ENCODE results near the gene STK11IP.
"Not testable (repeated sequence)": the region's sequence is repeated elsewhere in the genome, so short reads cannot be mapped to it uniquely, and the experiment has no call there.

The STK11IP gene

DNA sequence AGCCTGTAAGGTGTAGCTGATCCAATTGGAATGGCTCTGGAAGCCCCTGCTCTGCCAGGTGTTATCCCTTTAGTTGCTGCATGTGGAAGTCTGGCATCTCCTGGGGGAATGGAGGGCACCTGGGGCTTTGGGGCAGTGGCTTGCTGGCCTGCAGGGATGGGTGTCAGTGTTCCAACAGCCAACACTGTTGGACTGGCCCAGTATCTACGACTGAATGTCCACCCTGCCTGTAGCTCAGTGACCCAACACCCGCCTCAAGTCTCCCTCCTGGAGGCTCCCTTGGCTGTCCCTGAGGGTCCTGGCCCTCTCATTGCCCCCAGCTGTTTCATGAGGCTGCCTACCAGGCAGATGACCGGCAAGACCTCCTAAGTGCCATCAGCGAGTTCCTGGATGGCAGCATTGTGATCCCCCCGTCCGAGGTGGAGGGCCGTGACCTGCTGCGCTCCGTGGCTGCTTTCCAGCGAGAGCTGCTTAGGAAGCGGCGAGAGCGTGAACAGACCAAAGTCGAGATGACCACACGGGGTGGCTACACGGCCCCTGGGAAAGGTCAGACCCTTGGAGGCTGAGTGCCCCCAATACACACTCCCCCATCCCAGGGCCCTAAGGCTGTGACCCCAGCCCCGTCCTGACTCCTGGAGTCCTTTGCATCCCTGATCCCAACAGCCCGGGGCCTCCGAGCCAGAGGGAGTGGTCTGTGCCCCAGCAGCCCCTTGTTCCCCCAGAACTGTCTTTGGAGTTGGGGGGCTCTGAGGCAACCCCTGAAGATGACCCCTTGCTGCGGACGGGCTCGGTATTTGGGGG, 37.5 kb downstream of the STK11IP start:
- no peak for DNase-seq (ENCODE audit: low spot score)

DNA sequence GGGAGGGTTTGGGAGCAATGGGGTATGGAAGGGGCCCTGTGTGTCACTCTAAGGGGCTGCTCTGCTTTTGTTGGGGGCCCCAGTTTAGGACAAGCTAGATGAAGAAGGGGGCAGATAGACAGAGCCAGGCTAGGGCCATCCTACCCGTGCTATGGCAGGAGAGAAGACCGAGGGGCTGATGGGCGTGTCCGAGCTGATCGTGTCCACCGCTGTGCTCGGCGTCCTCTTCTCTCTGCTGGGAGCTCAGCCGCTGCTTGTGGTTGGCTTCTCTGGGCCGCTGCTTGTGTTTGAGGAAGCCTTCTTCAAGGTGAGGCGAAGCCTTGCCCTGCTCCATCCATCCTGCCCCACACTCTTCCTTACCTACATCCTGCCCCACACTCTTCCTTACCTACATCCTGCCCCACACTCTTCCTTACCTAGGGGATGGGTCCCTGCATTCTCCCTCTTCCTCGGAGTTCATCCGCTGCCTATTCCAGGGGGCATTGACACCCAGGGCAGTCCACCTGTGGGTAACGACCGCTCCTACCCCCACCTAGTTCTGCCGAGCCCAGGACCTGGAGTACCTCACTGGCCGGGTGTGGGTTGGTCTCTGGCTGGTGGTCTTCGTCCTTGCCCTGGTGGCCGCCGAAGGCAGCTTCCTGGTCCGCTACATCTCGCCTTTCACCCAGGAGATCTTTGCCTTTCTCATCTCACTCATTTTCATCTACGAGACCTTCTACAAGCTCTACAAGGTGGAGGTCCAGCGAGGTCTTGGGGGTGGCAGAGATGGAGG, 38.7 kb downstream of the STK11IP start:
- no peak for DNase-seq (ENCODE audit: low spot score)

DNA sequence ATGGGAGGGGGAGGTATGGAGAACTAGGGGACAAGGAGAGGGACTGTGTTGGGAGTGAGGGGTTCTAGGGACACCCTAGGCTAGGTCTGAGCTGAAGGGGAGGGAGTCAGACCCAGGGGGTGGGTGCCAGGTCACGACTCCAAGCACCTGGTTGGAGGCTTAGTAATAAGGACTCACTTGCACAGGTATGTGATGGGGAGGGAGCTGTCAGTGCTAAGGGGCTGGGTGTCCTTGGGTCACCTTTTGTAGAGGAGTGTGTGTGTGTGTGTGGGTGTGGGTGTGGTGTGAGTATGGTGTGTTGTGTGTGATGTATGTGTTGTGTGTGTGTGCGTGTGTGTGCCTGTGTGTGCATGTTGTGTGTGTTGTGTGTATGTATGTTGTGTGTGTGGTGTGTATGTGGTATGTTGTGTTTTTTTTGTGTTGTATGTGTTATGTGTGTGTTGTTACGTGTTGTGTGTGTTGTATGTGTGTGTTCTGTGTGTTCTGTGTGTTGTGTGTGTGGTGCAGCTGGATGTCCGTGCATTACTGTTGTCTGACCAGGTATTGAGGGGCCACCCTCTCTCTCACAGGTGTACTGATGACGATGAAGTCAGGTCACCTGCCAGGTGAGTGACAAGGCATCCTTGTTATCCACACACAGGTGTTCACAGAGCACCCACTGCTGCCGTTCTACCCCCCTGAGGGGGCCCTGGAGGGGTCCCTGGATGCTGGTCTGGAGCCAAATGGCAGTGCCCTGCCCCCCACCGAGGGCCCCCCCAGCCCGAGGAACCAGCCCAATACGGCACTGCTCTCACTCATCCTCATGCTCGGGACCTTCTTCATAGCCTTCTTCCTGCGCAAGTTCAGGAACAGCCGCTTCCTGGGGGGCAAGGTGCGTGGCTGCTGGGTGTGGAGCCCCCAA, 39.5 kb downstream of the STK11IP start:
- DNase-seq (ENCODE audit: low spot score), result no peak

DNA sequence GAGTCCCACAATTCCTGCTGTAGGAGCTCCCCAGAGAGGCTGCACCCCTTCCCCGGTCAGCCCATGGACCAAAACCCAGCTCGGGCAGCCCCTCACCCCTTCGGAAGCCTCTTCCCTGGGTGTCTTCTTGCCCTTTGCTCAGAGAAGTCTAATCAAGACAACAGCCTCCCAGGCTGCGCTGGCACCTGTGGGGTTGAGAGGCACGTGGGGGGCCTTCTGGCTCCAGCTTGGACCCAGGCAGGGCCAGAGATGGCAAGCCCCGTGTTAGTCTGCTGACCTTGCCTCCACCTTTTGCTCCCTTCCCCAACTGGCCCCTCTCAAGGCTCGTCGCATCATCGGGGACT, 40.2 kb downstream of the STK11IP start:
- DNase-seq (ENCODE audit: low spot score), result no peak

DNA sequence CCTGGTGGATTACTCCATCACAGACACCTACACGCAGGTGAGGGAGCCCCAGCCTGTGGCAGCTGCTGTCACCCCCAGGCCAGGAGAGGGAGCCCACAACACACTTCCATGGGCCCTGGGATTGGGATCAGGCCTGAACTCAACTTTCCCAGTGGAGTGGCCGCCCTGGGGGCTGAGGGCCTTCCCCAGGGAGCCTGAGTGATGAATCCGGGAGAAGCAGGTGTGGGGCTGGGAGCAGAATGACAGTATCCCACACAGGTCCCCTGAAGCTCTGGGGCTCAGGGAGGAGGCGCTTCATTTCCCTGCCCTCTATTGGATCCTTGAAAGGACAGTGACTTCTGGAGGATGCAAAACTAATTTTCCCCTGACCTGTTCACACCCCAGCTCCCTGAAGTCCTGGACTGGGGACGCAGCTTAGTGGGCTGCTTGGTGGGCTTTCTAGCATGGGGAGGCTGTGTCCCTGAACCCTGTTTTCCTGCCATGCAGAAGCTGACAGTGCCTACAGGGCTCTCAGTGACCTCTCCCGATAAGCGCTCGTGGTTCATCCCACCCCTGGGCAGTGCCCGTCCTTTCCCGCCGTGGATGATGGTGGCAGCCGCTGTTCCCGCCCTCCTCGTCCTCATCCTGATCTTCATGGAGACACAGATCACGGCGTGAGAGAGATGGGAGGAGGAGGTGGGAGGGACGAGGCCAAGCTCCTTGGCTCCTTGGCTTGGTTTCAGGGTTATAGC, 40.7 kb downstream of the STK11IP start:
- peak; percentile 75 for DNase-seq (ENCODE audit: low spot score)

DNA sequence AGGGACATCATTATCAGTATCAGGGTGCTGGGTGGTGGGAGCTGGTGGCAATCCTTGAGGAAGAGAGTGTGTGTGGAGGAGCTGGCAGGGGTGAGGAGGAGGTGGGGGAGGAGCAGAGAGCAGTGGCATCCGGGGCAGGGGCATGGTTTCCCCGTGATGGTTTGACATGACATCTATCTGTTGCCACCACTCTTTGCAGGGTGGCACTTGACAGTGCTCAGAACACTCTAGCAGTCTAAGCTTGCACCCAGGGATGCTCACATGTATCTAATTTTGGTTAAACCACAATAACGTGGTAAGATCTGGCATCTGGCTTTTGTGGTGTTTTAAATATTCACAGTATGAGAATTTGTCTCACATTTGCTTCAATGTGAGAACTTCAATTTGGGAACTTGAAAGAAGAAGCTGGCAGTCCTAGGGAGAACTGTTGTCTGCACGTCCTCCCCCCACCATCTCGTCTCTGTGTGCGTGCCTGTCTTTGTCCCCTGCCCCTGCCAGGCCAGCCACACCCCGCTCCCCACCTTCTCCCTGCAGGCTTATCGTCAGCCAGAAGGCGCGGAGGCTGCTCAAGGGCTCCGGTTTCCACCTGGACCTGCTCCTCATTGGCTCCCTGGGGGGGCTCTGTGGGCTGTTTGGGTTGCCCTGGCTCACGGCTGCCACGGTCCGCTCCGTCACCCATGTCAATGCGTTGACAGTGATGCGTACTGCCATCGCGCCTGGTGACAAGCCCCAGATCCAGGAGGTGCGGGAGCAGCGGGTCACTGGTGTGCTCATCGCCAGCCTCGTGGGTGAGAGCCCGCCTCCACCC, 41.5 kb downstream of the STK11IP start:
- no peak for DNase-seq (ENCODE audit: low spot score)

DNA sequence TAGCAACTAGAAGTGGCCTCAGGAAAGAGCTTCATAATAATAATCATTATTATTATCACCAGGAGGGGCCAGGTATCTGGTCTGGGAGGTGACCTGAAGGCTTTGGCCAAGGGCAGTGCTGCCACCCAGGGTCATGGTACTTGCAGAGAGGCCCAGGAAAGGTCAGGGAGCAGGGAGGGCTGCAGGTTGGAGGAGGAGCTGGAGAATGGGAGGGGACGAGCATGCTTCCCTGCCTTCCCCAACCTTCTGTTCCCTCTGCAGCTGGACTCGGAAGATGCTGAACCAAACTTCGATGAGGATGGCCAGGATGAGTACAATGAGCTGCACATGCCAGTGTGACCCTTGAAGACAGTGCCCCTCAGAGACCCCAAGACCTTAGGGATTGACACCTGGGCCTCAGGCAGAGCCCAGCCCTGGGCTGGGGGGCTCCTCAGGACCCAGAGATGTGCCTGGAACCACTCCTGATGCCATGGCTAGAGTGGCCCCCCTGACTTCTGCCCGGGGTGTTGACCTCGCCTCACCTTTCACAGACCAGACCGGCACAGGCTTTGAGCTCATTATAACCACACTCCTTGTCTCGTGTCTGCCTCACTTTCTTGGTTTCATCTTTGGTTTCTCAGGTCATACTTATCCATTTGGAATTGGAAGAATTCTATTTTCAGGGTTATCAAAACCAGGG, 43.9 kb downstream of the STK11IP start:
- DNase-seq (ENCODE audit: low spot score), result no peak

DNA sequence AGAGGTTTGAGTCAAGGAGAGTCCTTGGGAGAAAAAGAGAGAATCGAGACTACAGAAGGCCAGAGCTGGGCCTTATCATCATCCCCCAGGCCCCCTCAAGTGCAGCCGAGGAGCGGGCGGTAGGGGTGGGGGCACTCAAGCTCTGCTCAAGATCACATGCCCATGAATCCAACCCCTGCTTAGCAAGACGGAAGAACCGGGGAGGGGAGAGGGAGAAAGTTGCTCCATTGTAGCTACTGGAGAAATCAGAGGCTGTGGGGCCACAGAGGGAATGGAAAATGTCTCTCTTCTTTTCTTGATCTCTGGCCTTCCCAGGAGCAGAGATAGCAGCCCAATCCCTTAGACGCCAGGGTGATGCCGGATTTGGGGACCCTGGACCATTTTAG, 44.4 kb downstream of the STK11IP start:
- no peak for DNase-seq (ENCODE audit: low spot score)

DNA sequence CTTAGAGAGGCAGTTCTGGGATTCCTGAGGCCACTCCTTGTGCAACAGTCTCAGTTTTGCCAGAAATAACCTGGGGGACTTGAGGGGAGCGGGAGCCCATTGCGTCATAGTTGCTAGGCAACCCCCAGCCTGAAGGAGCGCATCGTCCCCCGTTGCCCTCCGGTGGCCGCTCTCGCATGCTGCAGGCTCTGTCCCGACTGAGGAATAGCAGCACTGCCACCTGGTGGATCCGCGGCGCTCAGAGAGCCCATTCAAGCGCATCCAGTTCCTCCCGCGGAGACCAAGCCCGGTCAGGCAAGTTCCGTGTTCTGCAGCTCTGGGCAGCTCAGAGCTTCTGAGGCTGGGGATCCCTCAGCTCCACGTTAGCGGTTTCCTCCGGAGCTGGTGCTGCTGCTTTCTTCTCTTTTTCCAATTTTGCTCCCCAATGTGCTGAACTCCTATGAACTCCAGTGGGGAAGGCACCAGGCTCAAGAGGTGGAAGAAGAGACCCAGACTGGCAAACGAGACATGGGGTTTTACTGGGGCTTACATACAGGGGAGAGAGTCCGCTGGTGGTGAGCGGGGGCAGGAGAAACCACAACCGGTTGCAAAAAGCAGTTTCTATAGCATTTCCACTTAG, 44.9 kb downstream of the STK11IP start:
- peak; percentile 99 for DNase-seq (ENCODE audit: low spot score)

DNA sequence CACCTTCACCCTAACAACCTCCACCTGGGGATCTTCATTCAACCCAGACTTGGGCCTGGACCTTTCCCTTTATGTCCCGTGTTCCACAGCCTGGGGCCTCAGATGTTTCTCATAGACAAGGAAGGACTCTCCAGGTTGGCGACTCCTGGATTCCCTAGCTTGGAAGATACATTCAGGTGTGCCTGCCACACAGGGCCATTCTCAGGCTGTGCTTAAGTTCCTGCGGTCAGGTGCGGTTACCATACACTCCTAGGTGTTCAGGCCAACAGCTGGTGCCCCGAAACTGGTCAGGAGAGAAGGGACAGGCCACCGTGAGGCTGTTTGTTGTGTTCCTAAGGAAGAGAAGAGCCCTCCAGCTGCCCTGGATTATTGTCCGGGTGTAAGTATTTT, 45.4 kb downstream of the STK11IP start:
- no peak for DNase-seq (ENCODE audit: low spot score)

DNA sequence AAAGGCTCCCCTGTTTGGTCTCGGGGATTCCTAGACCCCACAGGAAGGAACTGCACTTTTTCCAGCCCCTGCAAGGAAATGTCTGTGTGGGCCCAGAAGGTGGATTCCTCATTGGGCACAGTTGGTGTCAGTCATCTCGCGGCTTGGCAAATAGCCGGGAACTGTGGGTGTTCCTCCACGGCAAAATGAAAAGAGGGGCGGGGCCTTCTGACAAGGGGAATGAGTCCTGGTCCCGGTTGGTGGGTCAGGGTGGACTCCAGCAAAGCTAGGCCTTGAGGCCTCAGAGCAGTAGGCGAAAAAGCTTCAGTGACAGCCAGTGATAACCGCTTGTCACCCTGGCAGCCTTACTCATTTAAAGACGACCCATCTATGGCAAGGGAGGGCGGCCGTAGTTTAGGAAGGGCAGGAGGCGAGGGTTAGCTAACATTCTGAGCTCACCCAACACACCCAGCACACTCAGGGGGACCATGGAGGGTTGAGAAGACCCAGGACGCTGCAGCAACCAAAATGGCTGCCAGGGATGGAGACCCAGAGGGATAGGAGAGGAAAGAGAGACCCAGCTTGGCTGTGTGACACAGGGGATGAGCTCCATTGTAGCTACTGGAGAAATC, 46.2 kb downstream of the STK11IP start:
- DNase-seq (ENCODE audit: low spot score), result no peak

DNA sequence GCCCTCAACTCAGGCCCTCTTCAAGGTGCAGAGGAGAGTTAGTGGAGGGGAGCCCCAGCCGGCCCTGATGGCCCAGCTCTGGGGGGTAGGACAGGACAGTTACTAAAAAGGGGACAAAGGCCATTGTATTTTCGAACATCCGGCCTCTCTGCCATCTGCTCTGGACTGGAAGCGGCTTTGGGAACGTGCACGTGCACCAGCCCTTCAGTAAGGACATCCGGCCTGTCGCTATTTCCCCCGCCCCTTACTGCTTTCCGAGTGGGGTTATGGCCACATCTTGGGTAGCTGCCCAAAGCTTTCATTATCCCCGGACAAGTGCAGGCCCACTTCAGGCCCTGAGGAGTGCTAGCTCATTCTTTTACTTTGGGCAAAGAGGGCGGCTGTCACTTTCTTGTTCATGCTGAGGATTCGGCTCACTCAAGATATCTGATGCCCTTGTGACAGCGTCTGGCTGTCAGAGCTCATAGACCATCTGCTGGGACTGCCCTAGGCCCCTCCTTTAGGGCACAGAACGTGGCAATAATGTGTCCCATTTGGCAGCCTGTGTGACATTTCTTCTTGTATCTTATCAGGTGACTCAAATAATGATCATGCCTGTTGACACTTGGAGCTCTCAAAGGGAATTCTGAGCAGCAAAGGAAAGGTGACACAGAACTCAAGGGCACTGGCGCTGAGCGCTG, 47.3 kb downstream of the STK11IP start:
- DNase-seq (ENCODE audit: low spot score), result no peak

DNA sequence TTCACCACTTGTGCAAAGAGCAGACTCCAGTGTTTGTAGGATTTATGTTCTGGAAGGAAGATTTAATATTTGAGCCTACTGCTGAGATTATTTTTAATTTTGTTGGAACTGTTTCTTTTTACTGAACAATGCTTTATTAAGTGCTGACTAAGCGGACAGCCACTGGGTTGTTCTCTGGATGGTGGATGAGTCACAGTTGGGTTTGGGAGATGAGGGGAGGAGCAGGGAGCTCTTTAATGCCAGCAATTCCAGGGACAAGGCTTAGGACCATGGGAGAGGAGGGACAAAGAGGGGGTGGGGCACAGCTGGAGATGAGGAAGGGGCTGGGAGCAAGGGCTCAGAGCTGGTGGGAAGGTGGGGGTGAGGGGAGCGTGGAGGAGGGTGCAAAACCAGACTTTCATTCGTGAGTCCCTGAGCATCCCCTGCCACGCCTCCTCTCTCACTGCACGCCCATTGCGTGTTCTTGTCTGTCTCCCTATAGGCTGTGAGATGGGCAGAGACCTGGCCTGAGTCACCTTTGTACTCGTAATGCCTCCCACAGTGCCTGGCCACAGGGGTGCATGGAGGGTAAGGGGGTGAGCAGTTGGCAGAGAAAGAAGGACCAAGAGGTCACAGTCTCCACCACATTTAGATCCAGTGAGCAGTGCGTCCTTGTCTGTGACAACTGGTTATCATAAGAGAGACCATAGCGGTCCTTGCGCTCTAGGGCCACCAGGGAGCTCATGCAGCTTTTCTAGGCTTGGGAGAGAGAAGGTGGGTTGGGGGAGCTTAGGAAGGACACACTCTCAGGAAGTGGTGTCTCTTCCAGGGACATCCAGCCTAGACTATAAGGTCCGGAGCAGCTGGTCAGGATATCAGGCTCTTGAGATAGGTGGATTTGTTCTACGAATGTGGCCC, 48.2 kb downstream of the STK11IP start:
- no peak for DNase-seq (ENCODE audit: low spot score)

DNA sequence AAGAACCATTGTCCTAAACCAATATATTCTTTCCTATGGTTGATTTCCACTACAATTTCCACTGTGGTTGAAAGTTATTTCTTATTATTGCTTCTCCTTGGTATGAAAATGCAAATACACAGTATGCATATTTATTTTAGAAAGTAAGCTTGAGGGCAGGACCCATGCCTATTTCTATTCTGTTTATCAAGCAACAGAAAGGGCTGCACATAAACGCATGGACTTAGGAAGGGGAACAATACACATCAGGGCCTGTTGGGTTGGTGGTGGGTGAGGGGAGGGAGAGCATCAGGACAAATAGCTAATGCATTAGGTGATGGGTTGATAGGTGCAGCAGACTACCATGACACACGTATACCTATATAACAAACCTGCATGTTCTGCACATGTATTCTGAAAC, 50.5 kb downstream of the STK11IP start:
- no peak for DNase-seq (ENCODE audit: low spot score)

DNA sequence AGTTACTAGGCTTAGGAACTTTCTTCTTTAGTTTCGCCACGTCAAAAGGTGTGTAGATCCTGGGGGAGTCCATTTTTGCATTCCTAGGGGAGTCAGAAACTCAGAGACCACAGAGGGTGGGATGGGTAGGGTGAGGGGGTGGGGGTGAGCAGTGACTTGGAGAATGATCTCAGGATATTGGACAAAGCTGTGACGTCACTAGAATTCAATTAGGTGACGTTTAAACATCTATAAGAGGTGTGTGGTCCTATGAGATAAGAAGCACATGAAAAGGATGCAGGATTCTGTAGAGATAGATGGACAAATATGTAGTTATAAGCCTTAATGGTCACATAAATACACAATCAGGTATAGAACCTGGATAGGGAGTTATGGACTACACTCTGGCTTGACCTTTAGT, 51.3 kb downstream of the STK11IP start:
- no peak for DNase-seq (ENCODE audit: low spot score)

DNA sequence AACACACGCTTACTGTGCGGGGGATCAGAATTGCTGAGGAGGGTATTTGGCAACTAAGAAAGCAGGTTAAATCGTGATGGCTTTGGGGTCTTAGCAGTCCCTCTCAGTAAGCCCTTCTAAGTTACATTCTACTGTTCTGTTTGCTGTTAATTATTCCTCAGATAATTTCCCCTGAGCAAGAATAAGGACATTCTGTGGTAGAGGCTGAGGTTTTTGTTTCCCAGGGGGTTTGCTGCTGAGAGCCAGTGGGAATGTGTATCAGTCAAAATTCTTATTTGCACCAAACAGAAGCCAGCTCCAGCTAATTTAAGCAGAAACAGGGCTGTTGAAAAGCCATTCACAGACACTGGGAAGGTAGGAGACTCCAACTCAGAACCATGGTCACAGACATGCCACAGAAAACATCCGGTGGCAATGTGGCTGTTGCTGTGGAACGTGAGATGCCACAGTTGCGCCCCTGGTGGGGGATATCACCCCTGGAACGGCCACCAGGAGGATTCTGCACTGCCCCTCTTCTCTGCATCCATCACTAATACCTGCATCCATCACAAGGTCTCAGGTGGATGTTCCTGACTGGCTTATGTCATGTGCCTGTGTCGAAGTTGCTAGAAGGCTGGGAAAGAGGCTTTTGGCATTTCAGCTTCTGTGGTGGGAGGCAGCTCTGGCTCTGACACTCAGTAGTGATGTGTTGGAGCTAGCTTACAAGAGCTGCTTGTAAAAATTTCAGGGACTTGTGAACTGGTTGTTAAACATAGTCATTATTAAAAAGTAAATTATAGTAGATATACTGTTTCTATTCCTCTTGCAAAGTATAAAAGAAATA, 53.0 kb downstream of the STK11IP start:
- no peak for DNase-seq (ENCODE audit: low spot score)

DNA sequence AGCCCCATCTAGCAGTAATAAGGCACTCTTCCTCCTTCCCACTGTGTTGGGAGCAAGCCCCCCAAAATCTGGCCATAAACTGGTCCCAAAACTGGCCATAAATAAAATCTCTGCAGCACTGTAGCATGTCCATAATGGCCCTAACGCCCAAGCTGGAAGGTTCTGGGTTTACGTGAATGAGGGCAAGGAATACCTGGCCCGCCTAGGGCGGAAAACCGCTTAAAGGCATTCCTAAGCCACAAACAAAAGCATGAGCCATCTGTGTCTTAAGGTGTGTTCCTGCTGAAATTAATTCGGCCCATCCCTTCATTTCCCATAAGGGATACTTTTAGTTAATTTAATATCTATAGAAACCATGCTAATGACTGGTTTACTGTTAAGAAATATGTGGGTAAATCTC, 54.0 kb downstream of the STK11IP start:
- not testable (repeated sequence) for DNase-seq (ENCODE audit: low spot score)
